Erythroblast (primary cell): ENCODE measurements around the gene IGSF3.

Experiments used
- GATA1 ChIP-seq: IDR thresholded peaks from 2 replicates; pipeline ENCODE4 v1.6.1; 2011; ENCODE audit warnings: low read depth, mild to moderate bottlenecking, control low read depth, low read length, moderate library complexity
- POLR2A ChIP-seq: IDR thresholded peaks from 2 replicates; pipeline ENCODE4 v1.6.1; 2011; ENCODE audit warnings: mild to moderate bottlenecking, low read length

- TF ChIP-seq POLR2A = no peak
- no peak for TF ChIP-seq GATA1
Measured at GRCh38 chr1:116713474-116713873, 45.9 kb upstream of the IGSF3 start.
